HepG2 (cell line): ENCODE data around the gene ABTB2. TPM values are rescaled to one million over a fixed set of nuclear protein-coding genes. Genes with fewer than 3 reads are reported as not detected.

Source experiments
- ATAC-seq: fragments of 200-7000 bp; cut with Tn5 transposase; 3 replicates; pipeline ENCODE4 v1.9.1; 2020; ENCODE audit warnings: mild to moderate bottlenecking, moderate library complexity
- BruUV-seq: library from RNA; stranded (reverse); fragments of 400-500 nt; replicated peaks from 2 replicates; lab custom pipeline; 2021; lab: Mats Ljungman, UMichigan
- CTCF ChIA-PET: fragments of 300-600 bp; formaldehyde crosslinking; extraction: SDS; loops from one replicate; lab custom pipeline; 2021; ENCODE audit warnings: low total read pairs, inconsistent platforms, low intra/inter-chr PET ratio; lab: Yijun Ruan, JAX
- POLR2A ChIA-PET: fragments of 350-600 bp; sonication (Branson Sonifier 250); formaldehyde crosslinking; loops from one replicate; lab custom pipeline; 2020; ENCODE audit warnings: antibody characterized with exemption, inconsistent platforms; lab: Yijun Ruan, JAX
- DNase-seq: peaks from one replicate; pipeline ENCODE4 v3.0.0-alpha.2; 2015; ENCODE audit warnings: low spot score
- FAIRE-seq: peaks from 3 replicates; lab custom pipeline; 2011; peaks lifted over from hg19 to GRCh38; lab: Jason Lieb, UNC
- H2AFZ ChIP-seq: one replicate; pipeline ENCODE4 v1.6.1; 2011; ENCODE audit warnings: low read length, inconsistent platforms
- H3K27ac ChIP-seq: fragments of 300-600 bp; 3 replicates; pipeline ENCODE4 v1.8.0; 2011; ENCODE audit warnings: mixed run types, mild to moderate bottlenecking, mixed read lengths, low read length, inconsistent platforms; ENCODE audit not compliant: insufficient read depth; ENCODE audit errors: extremely low read length
- H3K27me3 ChIP-seq, 2 experiments: fragments of 200-600 bp in 1 of 2; 2 replicates in 1 of 2; 3 replicates in 1 of 2; pipeline versions ENCODE4 v1.6.0 to v1.8.0; 2011; ENCODE audit warnings: low read length in 2 of 2, mild to moderate bottlenecking in 2 of 2, moderate library complexity in 2 of 2, inconsistent platforms in 1 of 2; ENCODE audit not compliant: insufficient read depth in 2 of 2, control insufficient read depth in 1 of 2
- H3K36me3 ChIP-seq, 2 experiments: fragments of 200-600 bp in 1 of 2; replicated peaks in 1 of 2; 2 replicates in 1 of 2; 3 replicates in 1 of 2; pipeline versions ENCODE4 v1.5.1 to v1.8.0; 2011; ENCODE audit warnings: low read length in 2 of 2, inconsistent platforms in 1 of 2; ENCODE audit not compliant: insufficient read depth in 2 of 2, control insufficient read depth in 1 of 2
- H3K4me1 ChIP-seq: 2 replicates; pipeline ENCODE4 v1.5.1; 2012; ENCODE audit warnings: low read length, inconsistent platforms; ENCODE audit not compliant: insufficient read depth
- H3K4me2 ChIP-seq: 2 replicates; pipeline ENCODE4 v1.6.0; 2011; ENCODE audit warnings: low read depth, low read length, inconsistent platforms
- H3K4me3 ChIP-seq, 3 experiments: fragments of 200-600 bp in 1 of 3; sonication (generic), shearing (Covaris generic) in 1 of 3; replicated peaks in 1 of 3; 2 replicates each; pipeline ENCODE4 v1.5.1; 2011 to 2016; ENCODE audit warnings: low read length in 3 of 3, inconsistent platforms in 2 of 3, low read depth in 2 of 3, mild to moderate bottlenecking in 2 of 3, control low read depth in 1 of 3, mixed read lengths in 1 of 3; ENCODE audit not compliant: insufficient read depth in 1 of 3
- H3K79me2 ChIP-seq: one replicate; pipeline ENCODE4 v1.6.1; 2011; ENCODE audit warnings: low read length, inconsistent platforms; ENCODE audit not compliant: insufficient read depth
- H3K9ac ChIP-seq: 2 replicates; pipeline ENCODE4 v1.6.0; 2011; ENCODE audit warnings: mild to moderate bottlenecking, low read depth, low read length, inconsistent platforms; ENCODE audit not compliant: insufficient read depth
- H3K9me3 ChIP-seq: 2 replicates; pipeline ENCODE4 v1.5.1; 2012; ENCODE audit warnings: mild to moderate bottlenecking, low read length
- H4K20me1 ChIP-seq: 2 replicates; pipeline ENCODE4 v1.6.0; 2011; ENCODE audit warnings: inconsistent platforms, mild to moderate bottlenecking, low read length, moderate library complexity; ENCODE audit not compliant: insufficient read depth
- DDIT3 ChIP-seq: sonication (generic); formaldehyde crosslinking; IDR thresholded peaks from 2 replicates; pipeline ENCODE4 v1.4.0; 2020; ENCODE audit warnings: mild to moderate bottlenecking, missing genetic modification reagents
- GATA4 ChIP-seq: sonication (generic); IDR thresholded peaks from 2 replicates; pipeline ENCODE4 v1.6.1; 2016; ENCODE audit warnings: antibody characterized with exemption, low read depth, borderline replicate concordance
- HDAC2 ChIP-seq: sonication (generic); formaldehyde crosslinking; IDR thresholded peaks from 2 replicates; pipeline ENCODE4 v1.4.0; 2020; ENCODE audit warnings: missing genetic modification reagents
- MAF1 ChIP-seq: sonication (generic); formaldehyde crosslinking; IDR thresholded peaks from 2 replicates; pipeline ENCODE4 v1.5.0; 2020; ENCODE audit warnings: missing genetic modification reagents, borderline replicate concordance
- MTF2 ChIP-seq: sonication (generic); formaldehyde crosslinking; IDR thresholded peaks from 2 replicates; pipeline ENCODE4 v1.5.0; 2020; ENCODE audit warnings: missing genetic modification reagents, borderline replicate concordance
- MXD4 ChIP-seq: IDR thresholded peaks from 2 replicates; pipeline ENCODE4 v1.6.1; 2016; ENCODE audit warnings: mild to moderate bottlenecking, missing biosample characterization, missing genetic modification reagents
- NFATC3 ChIP-seq: sonication (generic); formaldehyde crosslinking; IDR thresholded peaks from 2 replicates; pipeline ENCODE4 v1.5.1; 2020; ENCODE audit warnings: mild to moderate bottlenecking, missing genetic modification reagents
- POLR2G ChIP-seq: fragments of 200-400 bp; formaldehyde crosslinking; IDR thresholded peaks from 2 replicates; pipeline ENCODE4 v1.6.1; 2018; ENCODE audit warnings: mild to moderate bottlenecking, low read depth, low read length, moderate library complexity
- RARG ChIP-seq: sonication (generic); formaldehyde crosslinking; IDR thresholded peaks from 2 replicates; pipeline ENCODE4 v1.4.0; 2020; ENCODE audit warnings: low read depth, mild to moderate bottlenecking, missing genetic modification reagents
- ZC3H13 ChIP-seq: sonication (generic); formaldehyde crosslinking; IDR thresholded peaks from 2 replicates; pipeline ENCODE4 v1.8.1; 2023; ENCODE audit warnings: mild to moderate bottlenecking, missing genetic modification reagents, moderate library complexity
- ZFP37 ChIP-seq: sonication (generic); formaldehyde crosslinking; IDR thresholded peaks from 2 replicates; pipeline ENCODE4 v1.4.0; 2020; ENCODE audit warnings: missing genetic modification reagents, borderline replicate concordance
- ZMYM2 ChIP-seq: sonication (generic); formaldehyde crosslinking; IDR thresholded peaks from 2 replicates; pipeline ENCODE4 v1.8.0; 2022; ENCODE audit warnings: mild to moderate bottlenecking, missing genetic modification reagents
- ZNF138 ChIP-seq: sonication (generic); formaldehyde crosslinking; IDR thresholded peaks from 2 replicates; pipeline ENCODE4 v1.5.0; 2020; ENCODE audit warnings: mild to moderate bottlenecking, low read depth, missing genetic modification reagents
- ZNF317 ChIP-seq: sonication (generic); formaldehyde crosslinking; IDR thresholded peaks from 2 replicates; pipeline ENCODE4 v1.5.0; 2020; ENCODE audit warnings: mild to moderate bottlenecking, missing genetic modification reagents
- ZNF691 ChIP-seq: sonication (generic); formaldehyde crosslinking; IDR thresholded peaks from 2 replicates; pipeline ENCODE4 v1.4.0; 2020; ENCODE audit warnings: missing genetic modification reagents, low read depth, mild to moderate bottlenecking, borderline replicate concordance
- ZNF770 ChIP-seq: sonication (generic); formaldehyde crosslinking; IDR thresholded peaks from 2 replicates; pipeline ENCODE4 v1.5.0; 2020; ENCODE audit warnings: mild to moderate bottlenecking, missing genetic modification reagents
- ZNF839 ChIP-seq: sonication (generic); formaldehyde crosslinking; IDR thresholded peaks from 2 replicates; pipeline ENCODE4 v1.4.0; 2020; ENCODE audit warnings: missing genetic modification reagents, mild to moderate bottlenecking, borderline replicate concordance
- ZSCAN21 ChIP-seq: sonication (generic); formaldehyde crosslinking; IDR thresholded peaks from 2 replicates; pipeline ENCODE4 v1.8.0; 2022; ENCODE audit warnings: mild to moderate bottlenecking, missing genetic modification reagents, moderate library complexity, borderline replicate concordance
- WGBS: methylation state at CpG from one replicate; pipeline ENCODE4 v1.1.6; 2017; ENCODE audit warnings: low lambda C conversion rate; 5-methylcytosine and 5-hydroxymethylcytosine counted together
- in situ Hi-C: cut with HindIII; loops from 2 replicates; pipeline ENCODE4 v1.10.0; 2017; ENCODE audit warnings: low pct_unique_long_range_greater_than_20kb; ENCODE audit not compliant: extremely low pct_ligation_motif_present
- intact Hi-C: fragments of 100-400 bp; cut with micrococcal nuclease; formaldehyde crosslinking; loops from one replicate; pipeline ENCODE4 v1.10.0; 2022; ENCODE audit not compliant: unreplicated experiment
- polyA plus RNA-seq, 8 experiments: library from polyadenylated mRNA; depleted of rRNA in 3 of 8; stranded (reverse) in 7 of 8; unstranded in 1 of 8; fragments of >200 nt; fragmentation: Illumina TruSeq in 4 of 8; extraction: Trizol in 4 of 8; gene quantifications; 2 replicates each; pipeline versions ENCODE4 v1.2.1 to v1.2.3, GENCODE V29; 2011 to 2016; ENCODE audit warnings: low read depth in 4 of 8, missing spikeins in 1 of 8, mixed read lengths in 1 of 8; ENCODE audit not compliant: insufficient read depth in 1 of 8
- total RNA-seq, 5 experiments: library from RNA; depleted of rRNA; stranded (reverse); fragments of >200 nt; fragmentation: Illumina TruSeq; extraction: Trizol; gene quantifications; 2 replicates each; pipeline ENCODE4 v1.2.3, GENCODE V29; 2016; ENCODE audit warnings: low read depth in 1 of 5

The ABTB2 gene
- total and polyA plus RNA-seq, 2 of the 13 experiments (the other 11 are each of a cell fraction or from before 2014, with no cell fraction given): 5.1 to 15.4 TPM

- Histone ChIP-seq H3K4me2 (peak overlapping the region; percentile 91), H3K79me2 (peaks cover 52% of the 10 kb centered on the region), H3K4me3 (peak overlapping the region; percentile 76 to 93 (median 91)), H3K9me3 (no peaks in the 10 kb centered on the region), H3K4me1 (peaks cover 56% of the 10 kb centered on the region), H3K27me3 (no peaks in the 10 kb centered on the region; a peak in 1 of 5 replicates), H2AFZ (no peak overlapping the region), H3K9ac (peak overlapping the region; percentile 73), H3K27ac (peak overlapping the region; percentile 35), H4K20me1 (peaks cover 25% of the 10 kb centered on the region), H3K36me3 (peaks cover 0 to 2% of the 10 kb centered on the region in 2 experiments; a peak in 2 of 5 replicates)
- CTCF ChIA-PET: no interaction called here
- in situ Hi-C loops (loop anchor here (5.0 to 25.0 kb wide), 3 partner anchors 180 to 1030 kb away; no protein-coding TSS in a partner anchor), intact Hi-C loops (loop anchor here (5.0 kb wide), 3 partner anchors 40 to 90 kb away; partner anchors contain the start of gene CAT)
- WGBS: 0% methylated on average over 11 of the region's 83 CpGs
- ATAC-seq (peak; percentile 68), FAIRE-seq (no peak), DNase-seq (no peak)
- POLR2A ChIA-PET: interaction anchor here (1.0 to 3.9 kb wide), 21 partner anchors 10 to 559 kb away, joined by 3 to 81 read pairs (median 7); partner anchors contain the start of gene CAT
- TSS peak; percentile 49 for BruUV-seq
- TF ChIP-seq MTF2 (CRISPR knock-in tag) (0 out of 2 replicates have a peak, but pooled peaks have one; percentile 64), NFATC3 (CRISPR knock-in tag) (0 out of 2 replicates have a peak, but pooled peaks have one; percentile 42), ZNF317 (CRISPR knock-in tag) (0 out of 2 replicates have a peak, but pooled peaks have one; percentile 14), ZSCAN21 (peak; percentile 47; the same call in 1 of the 2 replicates), ZNF770 (peak; percentile 12; the same call in 1 of the 2 replicates), ZNF839 (CRISPR knock-in tag) (0 out of 2 replicates have a peak, but pooled peaks have one; percentile 44), ZC3H13 (CRISPR knock-in tag) (peak; percentile 6; the same call in 1 of the 2 replicates), ZFP37 (CRISPR knock-in tag) (no peak), HDAC2 (CRISPR knock-in tag) (peak; percentile 6; the same call in 1 of the 2 replicates), GATA4 (no peak), ZNF691 (CRISPR knock-in tag) (no peak), ZMYM2 (CRISPR knock-in tag) (0 out of 2 replicates have a peak, but pooled peaks have one; percentile 28), ZNF138 (peak; percentile 76; the same call in 1 of the 2 replicates), DDIT3 (no peak), RARG (CRISPR knock-in tag) (no peak), MAF1 (CRISPR knock-in tag) (0 out of 2 replicates have a peak, but pooled peaks have one; percentile 30), MXD4 (0 out of 2 replicates have a peak, but pooled peaks have one; percentile 48), POLR2G (no peak)
Measured at GRCh38 chr11:34356913-34357700, 703 bp downstream of the ABTB2 start.
